ENCODE measurements around the gene PCDH10.
A peak's percentile ranks its signal among the peaks of the same experiment; 100 is the strongest.

The PCDH10 gene

DNA sequence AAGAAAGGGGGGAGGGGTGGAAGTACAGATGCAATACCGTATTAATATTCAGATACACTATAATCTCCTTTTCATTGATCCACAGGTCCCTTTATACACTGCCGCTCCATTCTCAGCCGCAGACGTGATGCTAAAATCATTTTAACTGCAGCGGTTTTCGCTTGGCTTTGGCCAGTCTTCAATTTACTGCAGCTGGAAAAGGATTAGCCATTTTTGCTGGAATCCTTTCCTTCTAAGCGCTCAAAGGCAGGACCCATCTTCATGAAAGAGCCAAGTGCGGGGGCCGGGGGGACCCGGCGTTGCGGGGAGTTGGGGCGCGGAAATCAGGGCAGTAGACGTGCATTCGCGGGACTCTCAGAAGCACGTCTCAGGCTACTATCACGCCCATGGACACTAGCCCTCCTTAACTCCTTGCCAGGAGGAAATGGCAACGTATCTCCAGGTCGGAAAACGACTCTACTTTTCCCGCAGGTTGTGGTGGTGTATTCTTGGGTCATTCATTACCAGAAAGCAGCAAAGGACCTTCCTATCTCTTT lies 1.7 kb upstream of the PCDH10 start:
- no peaks in the 10 kb centered on the region for H3K9me3 ChIP-seq (replicated peaks; ENCODE audit: insufficient read depth, low read length)

DNA sequence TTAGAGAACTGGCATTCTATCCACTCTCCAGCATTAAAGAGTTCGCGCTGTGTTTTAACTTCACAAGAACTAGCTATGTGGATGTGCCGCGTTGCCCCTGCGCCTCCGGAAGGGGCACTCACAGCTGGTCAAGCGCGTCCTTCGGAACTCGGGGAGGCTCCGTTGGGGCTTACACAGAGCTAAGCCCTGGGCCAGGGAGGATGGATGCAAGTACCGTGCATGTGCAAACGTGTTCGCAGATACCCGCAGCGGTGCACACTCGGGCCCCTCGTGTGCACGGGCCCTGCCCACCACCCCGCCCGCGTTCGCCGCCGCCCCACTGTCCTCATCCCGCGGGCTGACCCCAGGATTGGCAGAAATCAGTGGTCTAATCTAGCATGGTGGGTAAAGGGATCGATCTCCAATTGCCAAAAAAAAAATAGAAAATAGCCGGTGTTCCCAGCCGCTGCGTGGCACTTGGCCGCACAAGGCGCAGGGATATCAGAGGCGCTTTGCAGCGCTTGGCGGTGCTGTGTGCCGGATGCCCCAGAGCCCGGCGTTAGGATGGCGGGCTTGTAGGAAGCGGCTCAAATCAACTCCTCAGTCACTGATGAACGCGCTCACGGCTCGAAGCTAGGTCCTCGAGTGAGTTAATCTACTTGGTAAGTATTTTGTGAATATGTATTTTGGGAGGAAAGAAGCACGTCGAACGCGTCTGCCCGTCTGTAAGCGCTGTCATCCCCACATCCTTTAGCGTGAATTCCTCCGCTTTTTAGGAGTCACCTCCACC lies 989 bp upstream of the PCDH10 start:
- Histone ChIP-seq H3K27me3 (replicated peaks; ENCODE audit: insufficient read depth, low read length) (no peaks in the 10 kb centered on the region; the same call in 1 of the 2 replicates), H3K4me3 (ENCODE audit: low read length) (no peak overlapping the region)

More for the DNA sequence above, 1.7 kb upstream of the PCDH10 start:
- Histone ChIP-seq H3K79me2 (ENCODE audit: low read length) (no peaks in the 10 kb centered on the region), H3K27ac (ENCODE audit: low read length) (no peak overlapping the region), H3K27me3 (replicated peaks; ENCODE audit: insufficient read depth, low read length) (no peaks in the 10 kb centered on the region; the same call in 1 of the 2 replicates), H3K4me3 (ENCODE audit: low read length) (peak overlapping the region; percentile 68), H3K4me1 (ENCODE audit: low read length) (no peaks in the 10 kb centered on the region), H3K36me3 (replicated peaks; ENCODE audit: insufficient read depth, low read length) (no peaks in the 10 kb centered on the region), H3K9me2 (replicated peaks; ENCODE audit: insufficient read depth, low read length) (no peaks in the 10 kb centered on the region), H3F3A (ENCODE audit: insufficient read depth, low read length) (no peaks in the 10 kb centered on the region), H3K4me2 (ENCODE audit: low read depth, low read length) (peak overlapping the region; percentile 92), H2AFZ (ENCODE audit: low read length) (peak overlapping the region; percentile 57), H4K20me1 (ENCODE audit: insufficient read depth, low read length) (no peaks in the 10 kb centered on the region), H3K9ac (ENCODE audit: low read length) (peak overlapping the region; percentile 15; the same call in 1 of the 2 replicates)
- TF ChIP-seq EZH2phosphoT487 (IDR thresholded peaks at IDR 0.05; ENCODE audit: low read length) (no peak), EZH2 (optimal IDR thresholded peaks at IDR 0.05; ENCODE audit: low read depth, low read length) (no peak)
- TF ChIP-seq, protein P1, sequence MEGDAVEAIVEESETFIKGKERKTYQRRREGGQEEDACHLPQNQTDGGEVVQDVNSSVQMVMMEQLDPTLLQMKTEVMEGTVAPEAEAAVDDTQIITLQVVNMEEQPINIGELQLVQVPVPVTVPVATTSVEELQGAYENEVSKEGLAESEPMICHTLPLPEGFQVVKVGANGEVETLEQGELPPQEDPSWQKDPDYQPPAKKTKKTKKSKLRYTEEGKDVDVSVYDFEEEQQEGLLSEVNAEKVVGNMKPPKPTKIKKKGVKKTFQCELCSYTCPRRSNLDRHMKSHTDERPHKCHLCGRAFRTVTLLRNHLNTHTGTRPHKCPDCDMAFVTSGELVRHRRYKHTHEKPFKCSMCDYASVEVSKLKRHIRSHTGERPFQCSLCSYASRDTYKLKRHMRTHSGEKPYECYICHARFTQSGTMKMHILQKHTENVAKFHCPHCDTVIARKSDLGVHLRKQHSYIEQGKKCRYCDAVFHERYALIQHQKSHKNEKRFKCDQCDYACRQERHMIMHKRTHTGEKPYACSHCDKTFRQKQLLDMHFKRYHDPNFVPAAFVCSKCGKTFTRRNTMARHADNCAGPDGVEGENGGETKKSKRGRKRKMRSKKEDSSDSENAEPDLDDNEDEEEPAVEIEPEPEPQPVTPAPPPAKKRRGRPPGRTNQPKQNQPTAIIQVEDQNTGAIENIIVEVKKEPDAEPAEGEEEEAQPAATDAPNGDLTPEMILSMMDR (IDR thresholded peaks at IDR 0.05; ENCODE audit: low read length): no peak
- DNase-seq: no peak

DNA sequence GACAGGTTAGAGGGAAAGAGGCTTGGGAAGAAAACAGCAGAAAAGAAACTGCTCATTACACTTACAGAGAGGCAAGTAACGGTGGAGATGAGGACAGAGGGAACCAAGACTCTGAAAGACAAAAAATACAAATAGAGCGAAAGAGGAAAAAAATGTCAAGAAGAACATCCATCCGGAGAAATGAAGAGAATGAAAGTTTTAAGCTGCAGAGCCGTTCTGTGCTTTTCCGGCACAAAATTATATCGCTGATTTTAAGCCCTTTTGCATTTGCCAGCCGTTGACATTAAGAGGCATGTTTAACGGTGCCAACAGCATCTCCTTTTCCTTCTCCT lies 236 bp downstream of the PCDH10 start:
- Histone ChIP-seq H3K9me3 (replicated peaks; ENCODE audit: insufficient read depth, low read length) (no peaks in the 10 kb centered on the region), H3K36me3 (replicated peaks; ENCODE audit: insufficient read depth, low read length) (no peaks in the 10 kb centered on the region), H3K27ac (ENCODE audit: low read length) (no peak overlapping the region), H3K4me3 (ENCODE audit: low read length) (peak overlapping the region; percentile 67), H3F3A (ENCODE audit: insufficient read depth, low read length) (no peaks in the 10 kb centered on the region), H3K9me2 (replicated peaks; ENCODE audit: insufficient read depth, low read length) (no peaks in the 10 kb centered on the region), H4K20me1 (ENCODE audit: insufficient read depth, low read length) (no peaks in the 10 kb centered on the region), H3K4me1 (ENCODE audit: low read length) (no peaks in the 10 kb centered on the region), H3K27me3 (replicated peaks; ENCODE audit: insufficient read depth, low read length) (no peaks in the 10 kb centered on the region; the same call in 1 of the 2 replicates), H3K79me2 (ENCODE audit: low read length) (no peaks in the 10 kb centered on the region), H3K9ac (ENCODE audit: low read length) (peak overlapping the region; percentile 12; the same call in 1 of the 2 replicates), H2AFZ (ENCODE audit: low read length) (peak overlapping the region; percentile 72), H3K4me2 (ENCODE audit: low read depth, low read length) (peak overlapping the region; percentile 70)
- DNase-seq: no peak
- no peak for TF ChIP-seq EZH2 (optimal IDR thresholded peaks at IDR 0.05; ENCODE audit: low read depth, low read length)
- TF ChIP-seq, protein P1 (IDR thresholded peaks at IDR 0.05; ENCODE audit: low read length): no peak
- TF ChIP-seq EZH2phosphoT487 (IDR thresholded peaks at IDR 0.05; ENCODE audit: low read length): no peak

More for the DNA sequence above, 989 bp upstream of the PCDH10 start:
- H3K36me3 ChIP-seq (replicated peaks; ENCODE audit: insufficient read depth, low read length): no peaks in the 10 kb centered on the region
- H3K27ac ChIP-seq (ENCODE audit: low read length): no peak overlapping the region
- no peak for TF ChIP-seq EZH2phosphoT487 (IDR thresholded peaks at IDR 0.05; ENCODE audit: low read length)
- no peak overlapping the region for H3K9ac ChIP-seq (ENCODE audit: low read length)
- no peak for DNase-seq
- no peaks in the 10 kb centered on the region for H3F3A ChIP-seq (ENCODE audit: insufficient read depth, low read length)
- no peak overlapping the region for H2AFZ ChIP-seq (ENCODE audit: low read length)
- peak overlapping the region; percentile 92 for H3K4me2 ChIP-seq (ENCODE audit: low read depth, low read length)
- no peaks in the 10 kb centered on the region for H3K4me1 ChIP-seq (ENCODE audit: low read length)
- H3K9me3 ChIP-seq (replicated peaks; ENCODE audit: insufficient read depth, low read length): no peaks in the 10 kb centered on the region
- H4K20me1 ChIP-seq (ENCODE audit: insufficient read depth, low read length): no peaks in the 10 kb centered on the region
- no peaks in the 10 kb centered on the region for H3K9me2 ChIP-seq (replicated peaks; ENCODE audit: insufficient read depth, low read length)
- no peaks in the 10 kb centered on the region for H3K79me2 ChIP-seq (ENCODE audit: low read length)

Measured in MM.1S (cell line).